NOMO-1 treated with DMSO at 0.1 percent for 48 hours (cell line): ENCODE data around the gene VWA8.
"Not testable (repeated sequence)": the region's sequence is repeated elsewhere in the genome, so short reads cannot be mapped to it uniquely, and the experiment has no call there.

ENCODE experiments used
- DNase-seq: peaks from one replicate; lab custom pipeline; 2025; ENCODE audit not compliant: unreplicated experiment; lab: John Stamatoyannopoulos, UW

VWA8 gene

GRCh38 chr13:41811588-41812021, 149.3 kb downstream of the VWA8 start:
- DNase-seq: no peak

- DNase-seq: peak; percentile 27
Observed at GRCh38 chr13:41809962-41810361, 150.9 kb downstream of the VWA8 start.

- DNase-seq: not testable (repeated sequence)
Observed at GRCh38 chr13:41803445-41803735, 157.5 kb downstream of the VWA8 start.

- DNase-seq: no peak
Observed at GRCh38 chr13:41802684-41803444, 158.0 kb downstream of the VWA8 start.

- no peak for DNase-seq
Observed at GRCh38 chr13:41802043-41802683, 158.7 kb downstream of the VWA8 start.

GRCh38 chr13:41791056-41791455, 169.9 kb downstream of the VWA8 start:
- no peak for DNase-seq

- DNase-seq: no peak
Observed at GRCh38 chr13:41788552-41788951, 172.4 kb downstream of the VWA8 start.

- no peak for DNase-seq
Observed at GRCh38 chr13:41785402-41786172, 175.3 kb downstream of the VWA8 start.

- DNase-seq: no peak
Observed at GRCh38 chr13:41782086-41782485, 178.8 kb downstream of the VWA8 start.

- no peak for DNase-seq
Observed at GRCh38 chr13:41780715-41781706, 179.9 kb downstream of the VWA8 start.

- no peak for DNase-seq
Observed at GRCh38 chr13:41775251-41775650, 185.7 kb downstream of the VWA8 start.

- no peak for DNase-seq
Observed at GRCh38 chr13:41774605-41775218, 186.2 kb downstream of the VWA8 start.

GRCh38 chr13:41767801-41768200, 193.1 kb downstream of the VWA8 start:
- no peak for DNase-seq

GRCh38 chr13:41766439-41766838, 194.5 kb downstream of the VWA8 start:
- no peak for DNase-seq

GRCh38 chr13:41765813-41766212, 195.1 kb downstream of the VWA8 start:
- DNase-seq: no peak

GRCh38 chr13:41765020-41765419, 195.9 kb downstream of the VWA8 start:
- peak; percentile 52 for DNase-seq

- no peak for DNase-seq
Observed at GRCh38 chr13:41764558-41764957, 196.4 kb downstream of the VWA8 start.

- DNase-seq: no peak
Observed at GRCh38 chr13:41763782-41764181, 197.1 kb downstream of the VWA8 start.

- no peak for DNase-seq
Observed at GRCh38 chr13:41762796-41763195, 198.1 kb downstream of the VWA8 start.

- DNase-seq: peak; percentile 73
Observed at GRCh38 chr13:41756198-41756880, 204.6 kb downstream of the VWA8 start.
